Cardiac fibroblast (primary cell): ENCODE data around the gene DUSP19.

Source experiments
- DNase-seq, 2 donors: peaks; one replicate each; pipeline versions ENCODE4 v3.0.0 to v3.0.0-alpha.2; 2010; ENCODE audit warnings: low read depth in 2 of 2
- H3K4me3 ChIP-seq, 2 donors: replicated peaks in 1 of 2; 1 replicate in 1 of 2; 2 replicates in 1 of 2; pipeline ENCODE4 v1.5.1; 2011; ENCODE audit warnings: low read depth in 2 of 2, low read length in 2 of 2, mild to moderate bottlenecking in 2 of 2, moderate library complexity in 1 of 2
- CTCF ChIP-seq: IDR thresholded peaks from one replicate; pipeline ENCODE4 v1.5.1; 2011; ENCODE audit warnings: low read depth, mild to moderate bottlenecking, low read length, inconsistent platforms

The DUSP19 gene

DNA sequence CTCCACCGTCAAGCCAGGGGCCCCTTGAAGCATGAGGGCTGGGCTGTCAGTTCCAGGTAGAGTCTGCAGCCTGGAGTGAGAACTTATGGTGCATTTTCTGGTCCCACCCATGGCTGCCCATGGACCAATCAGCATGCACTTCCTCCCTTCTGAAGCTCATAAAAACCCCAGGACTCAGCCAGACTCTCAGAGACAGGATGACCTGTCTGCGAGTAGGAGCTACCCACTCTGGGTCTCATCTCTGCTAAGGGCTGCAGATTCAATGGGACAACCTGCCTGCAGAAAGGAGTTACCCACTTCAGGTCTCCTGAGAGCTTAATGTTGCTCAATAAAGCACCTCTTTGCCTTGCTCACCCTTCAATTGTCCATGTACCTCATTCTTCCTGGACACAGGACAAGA, 9.4 kb upstream of the DUSP19 start:
- no peak for TF ChIP-seq CTCF
- H3K4me3 ChIP-seq, result no peak overlapping the region
- DNase-seq, result no peak

- no peak overlapping the region for H3K4me3 ChIP-seq
- peak; percentile 64 to 67 for DNase-seq
- TF ChIP-seq CTCF, result peak; percentile 82
Measured at GRCh38 chr2:183070942-183071844, 7.4 kb upstream of the DUSP19 start.

DNA sequence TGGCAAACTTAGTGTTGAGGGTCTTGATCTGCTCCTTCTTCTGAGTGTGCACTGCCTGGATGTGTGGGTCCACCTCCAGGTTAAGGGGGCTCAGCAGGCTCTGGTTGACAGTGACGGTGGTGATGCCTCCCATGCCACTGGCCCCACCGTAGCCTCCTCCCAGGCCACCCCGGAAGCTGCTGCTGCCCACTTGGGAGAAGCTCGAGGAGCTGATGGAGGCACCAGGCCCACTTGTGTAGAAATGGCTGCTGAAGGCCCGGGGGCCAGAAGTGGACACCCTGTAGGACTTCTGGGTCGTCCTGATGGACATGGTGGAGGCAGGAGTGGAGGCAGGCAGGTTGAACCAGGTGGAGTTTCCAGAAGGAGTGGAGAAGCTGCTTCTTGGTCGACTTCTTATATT, 6.4 kb upstream of the DUSP19 start:
- no peak overlapping the region for H3K4me3 ChIP-seq
- TF ChIP-seq CTCF, result no peak

DNA sequence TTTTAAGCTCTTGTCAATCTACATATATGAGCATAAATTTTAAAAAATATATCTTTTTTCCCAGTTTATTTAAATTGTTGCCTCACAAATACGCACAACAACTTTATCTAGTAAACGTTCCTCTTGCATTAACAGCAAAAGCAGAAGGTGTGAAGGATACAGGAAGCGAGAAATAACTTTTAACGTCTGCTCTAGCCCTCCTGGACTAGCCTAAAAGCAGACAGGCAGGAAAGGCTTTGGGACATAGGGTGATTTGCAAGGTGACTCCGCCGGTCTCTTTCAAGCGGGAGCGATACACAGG, 434 bp upstream of the DUSP19 start:
- TF ChIP-seq CTCF, result no peak

More for the DNA sequence above, 6.4 kb upstream of the DUSP19 start:
- no peak for DNase-seq

GRCh38 chr2:183079139-183079775, 710 bp downstream of the DUSP19 start:
- no peak for TF ChIP-seq CTCF
- peak; percentile 26 to 34 for DNase-seq
- peak overlapping the region; percentile 68 to 79 for H3K4me3 ChIP-seq

More for the DNA sequence above, 434 bp upstream of the DUSP19 start:
- DNase-seq, result no peak
- peak overlapping the region; percentile 68 to 79 for H3K4me3 ChIP-seq

- H3K4me3 ChIP-seq, result no peak overlapping the region
- no peak for TF ChIP-seq CTCF
- DNase-seq, result peak; percentile 28 to 56
Measured at GRCh38 chr2:183081911-183082310, 3.4 kb downstream of the DUSP19 start.
